Breast epithelium (tissue), 3 donors: Measurements from ENCODE around the gene NUDCD2.

Source experiments
- CTCF ChIP-seq, 3 donors: fragments of 450-650 bp; IDR thresholded peaks; one replicate each; pipeline ENCODE4 v1.5.1; 2016 to 2017; ENCODE audit warnings: antibody characterized with exemption in 3 of 3, mild to moderate bottlenecking in 3 of 3, moderate library complexity in 3 of 3
- POLR2A ChIP-seq: fragments of 450-650 bp; IDR thresholded peaks from one replicate; pipeline ENCODE4 v1.6.1; 2016; ENCODE audit warnings: antibody characterized with exemption, mild to moderate bottlenecking, moderate library complexity

GRCh38 chr5:163506095-163506457 lies 46.2 kb upstream of the NUDCD2 start:
- TF ChIP-seq CTCF (IDR thresholded peaks at IDR 0.05) (no peak), POLR2A (no peak)
